ENCODE data around the gene NDUFV2.
"Not testable (repeated sequence)": the region's sequence is repeated elsewhere in the genome, so short reads cannot be mapped to it uniquely, and the experiment has no call there.

NDUFV2 gene

DNA sequence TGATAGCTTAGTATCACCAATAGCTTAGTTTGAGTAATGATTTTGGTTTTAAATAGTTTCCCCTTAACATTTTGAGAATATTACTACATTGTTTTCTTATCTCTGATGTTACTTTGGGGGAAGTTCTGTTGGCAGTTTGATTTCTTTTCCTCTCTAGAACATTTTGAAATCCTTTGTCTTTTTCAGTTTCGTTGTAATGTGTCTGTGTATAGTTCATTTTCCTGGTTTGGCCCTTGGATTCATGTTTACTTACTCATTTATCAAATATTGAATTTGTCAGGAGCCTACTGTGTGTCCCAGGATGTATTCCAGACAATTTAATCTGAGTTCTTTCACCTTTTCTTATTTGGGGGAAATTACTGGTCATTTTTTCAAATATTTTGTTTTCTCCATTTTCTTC, 50.8 kb downstream of the NDUFV2 start:
- no peak for DNase-seq (ENCODE audit: low spot score)
- in situ Hi-C loops (cut with MboI; ENCODE audit: low pct_unique_long_range_greater_than_20kb, low sequenced_read_pairs, unreplicated experiment): no loop called here

DNA sequence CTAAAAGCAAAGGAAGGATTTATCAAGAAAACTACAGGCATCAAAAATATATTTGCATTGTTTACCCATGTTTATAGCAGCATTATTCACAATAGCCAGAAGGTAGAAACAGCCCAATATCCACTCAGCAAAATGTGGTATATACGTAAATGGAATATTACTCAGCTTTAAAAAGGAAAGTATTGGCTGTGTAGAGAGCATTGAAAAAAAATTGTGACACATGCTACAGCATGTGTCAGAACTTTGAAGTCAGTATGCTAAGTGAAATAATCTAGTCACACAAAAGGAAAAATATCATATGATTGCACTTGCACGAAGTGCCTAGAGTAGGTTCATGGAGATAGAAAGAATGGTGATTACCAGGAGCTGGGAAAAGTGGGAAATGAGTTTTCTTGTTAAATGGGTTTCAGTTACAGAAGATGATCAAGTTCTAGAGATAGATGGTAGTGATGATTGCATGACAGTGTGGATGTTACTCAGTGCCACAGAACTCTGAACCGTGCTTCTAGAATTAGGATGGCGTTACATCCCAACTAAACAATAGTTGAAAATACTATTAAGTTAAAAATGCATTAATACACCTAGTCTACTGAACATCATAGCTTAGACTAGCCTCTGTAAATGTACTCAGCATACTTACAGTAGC, 54.2 kb downstream of the NDUFV2 start:
- in situ Hi-C loops (cut with MboI; ENCODE audit: low pct_unique_long_range_greater_than_20kb, low sequenced_read_pairs, unreplicated experiment): no loop called here
- DNase-seq (ENCODE audit: low spot score): no peak
- TF ChIP-seq, protein P1, sequence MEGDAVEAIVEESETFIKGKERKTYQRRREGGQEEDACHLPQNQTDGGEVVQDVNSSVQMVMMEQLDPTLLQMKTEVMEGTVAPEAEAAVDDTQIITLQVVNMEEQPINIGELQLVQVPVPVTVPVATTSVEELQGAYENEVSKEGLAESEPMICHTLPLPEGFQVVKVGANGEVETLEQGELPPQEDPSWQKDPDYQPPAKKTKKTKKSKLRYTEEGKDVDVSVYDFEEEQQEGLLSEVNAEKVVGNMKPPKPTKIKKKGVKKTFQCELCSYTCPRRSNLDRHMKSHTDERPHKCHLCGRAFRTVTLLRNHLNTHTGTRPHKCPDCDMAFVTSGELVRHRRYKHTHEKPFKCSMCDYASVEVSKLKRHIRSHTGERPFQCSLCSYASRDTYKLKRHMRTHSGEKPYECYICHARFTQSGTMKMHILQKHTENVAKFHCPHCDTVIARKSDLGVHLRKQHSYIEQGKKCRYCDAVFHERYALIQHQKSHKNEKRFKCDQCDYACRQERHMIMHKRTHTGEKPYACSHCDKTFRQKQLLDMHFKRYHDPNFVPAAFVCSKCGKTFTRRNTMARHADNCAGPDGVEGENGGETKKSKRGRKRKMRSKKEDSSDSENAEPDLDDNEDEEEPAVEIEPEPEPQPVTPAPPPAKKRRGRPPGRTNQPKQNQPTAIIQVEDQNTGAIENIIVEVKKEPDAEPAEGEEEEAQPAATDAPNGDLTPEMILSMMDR (IDR thresholded peaks at IDR 0.05; ENCODE audit: extremely low read depth, insufficient read depth, missing control alignments): no peak

More for the DNA sequence above, 50.8 kb downstream of the NDUFV2 start:
- TF ChIP-seq, protein P1 (IDR thresholded peaks at IDR 0.05; ENCODE audit: extremely low read depth, insufficient read depth, missing control alignments): no peak

DNA sequence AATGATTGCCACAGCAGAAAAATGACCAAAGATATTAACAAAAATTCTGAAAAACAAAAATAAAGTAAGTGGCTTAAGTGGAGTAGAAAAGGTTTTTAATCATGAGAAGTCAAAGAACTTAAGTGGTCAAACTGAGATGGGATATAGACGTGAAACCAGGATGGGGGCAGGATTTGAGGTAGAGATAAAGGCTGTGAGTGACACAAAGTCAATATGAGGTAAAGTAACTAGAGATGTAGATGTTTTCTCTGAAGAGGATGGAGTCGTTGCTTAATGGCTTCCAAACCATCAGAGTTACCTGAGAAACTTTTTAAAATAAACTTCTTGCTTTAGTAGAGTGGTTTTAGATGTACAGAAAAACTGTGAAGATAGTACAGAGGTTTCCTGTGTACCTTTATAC, 55.3 kb downstream of the NDUFV2 start:
- in situ Hi-C loops (cut with MboI; ENCODE audit: low pct_unique_long_range_greater_than_20kb, low sequenced_read_pairs, unreplicated experiment): no loop called here
- no peak for DNase-seq (ENCODE audit: low spot score)
- TF ChIP-seq, protein P1 (IDR thresholded peaks at IDR 0.05; ENCODE audit: extremely low read depth, insufficient read depth, missing control alignments): no peak

DNA sequence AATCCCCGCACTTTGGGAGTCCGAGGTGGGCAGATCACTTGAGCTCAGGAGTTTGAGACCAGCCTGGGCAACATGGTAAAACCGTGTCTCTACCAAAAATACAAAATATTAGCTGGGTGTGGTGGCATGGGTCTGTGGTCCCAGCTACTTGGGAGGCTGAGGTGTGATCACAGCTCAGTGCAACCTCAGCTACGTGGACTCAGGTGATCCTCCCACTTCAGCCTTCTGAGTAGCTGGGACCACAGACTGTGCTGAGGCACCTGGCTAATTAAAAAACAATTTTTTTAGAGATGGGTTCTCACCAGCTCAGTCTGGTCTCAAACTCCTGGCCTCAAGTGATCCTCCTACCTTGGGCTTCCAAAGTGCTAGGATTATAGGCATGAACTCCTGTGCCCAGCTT, 57.5 kb downstream of the NDUFV2 start:
- DNase-seq (ENCODE audit: low spot score): no peak
- in situ Hi-C loops (cut with MboI; ENCODE audit: low pct_unique_long_range_greater_than_20kb, low sequenced_read_pairs, unreplicated experiment): no loop called here
- TF ChIP-seq, protein P1 (IDR thresholded peaks at IDR 0.05; ENCODE audit: extremely low read depth, insufficient read depth, missing control alignments): no peak

DNA sequence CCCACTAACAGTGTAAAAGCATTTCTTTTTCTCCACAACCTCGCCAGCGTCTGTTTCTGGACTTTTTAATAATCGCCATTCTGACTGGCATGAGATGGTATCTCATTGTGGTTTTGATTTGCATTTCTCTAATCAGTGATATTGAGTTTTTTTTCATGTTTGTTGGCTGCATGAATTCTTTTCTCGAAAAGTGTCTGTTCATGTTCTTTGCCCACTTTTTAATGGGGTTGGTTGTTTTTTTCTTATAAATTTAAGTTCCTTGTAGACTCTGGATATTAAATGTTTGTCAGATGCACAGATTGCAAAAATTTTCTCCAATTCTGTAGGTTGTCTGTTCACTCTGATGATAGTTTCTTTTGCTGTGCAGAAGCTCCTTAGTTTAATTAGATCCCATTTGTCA, 60.2 kb downstream of the NDUFV2 start:
- in situ Hi-C loops (cut with MboI; ENCODE audit: low pct_unique_long_range_greater_than_20kb, low sequenced_read_pairs, unreplicated experiment); DNase-seq (ENCODE audit: low spot score): not testable (repeated sequence)

DNA sequence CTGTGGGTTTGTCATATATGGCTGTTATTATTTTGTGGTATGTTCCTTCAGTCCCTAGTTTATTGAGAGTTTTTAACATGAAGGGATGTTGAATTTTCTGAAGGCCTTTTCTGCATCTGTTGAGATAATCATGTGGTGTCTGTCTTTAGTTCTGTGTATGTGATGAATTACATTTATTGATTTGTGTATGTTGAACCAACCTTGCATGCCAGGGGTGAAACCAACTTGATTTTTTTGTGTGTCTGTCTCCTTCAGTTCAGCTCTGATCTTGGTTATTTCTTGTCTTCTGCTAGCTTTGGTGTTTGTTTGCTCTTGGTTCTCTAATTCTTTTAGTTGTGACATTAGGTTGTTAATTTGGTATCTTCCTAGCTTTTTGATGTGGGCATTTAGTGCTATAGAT, 61.6 kb downstream of the NDUFV2 start:
- in situ Hi-C loops (cut with MboI; ENCODE audit: low pct_unique_long_range_greater_than_20kb, low sequenced_read_pairs, unreplicated experiment); DNase-seq (ENCODE audit: low spot score): not testable (repeated sequence)

DNA sequence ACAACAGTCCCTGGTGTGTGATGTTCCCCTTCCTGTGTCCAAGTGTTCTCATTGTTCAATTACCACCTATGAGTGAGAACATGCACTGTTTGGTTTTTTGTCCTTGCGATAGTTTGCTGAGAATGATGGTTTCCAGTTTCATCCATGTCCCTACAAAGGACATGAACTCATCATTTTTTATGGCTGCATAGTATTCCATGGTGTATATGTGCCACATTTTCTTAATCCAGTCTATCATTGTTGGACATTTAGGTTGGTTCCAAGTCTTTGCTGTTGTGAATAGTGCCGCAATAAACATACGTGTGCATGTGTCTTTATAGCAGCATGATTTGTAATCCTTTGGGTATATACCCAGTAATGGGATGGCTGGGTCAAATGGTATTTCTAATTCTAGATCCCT, 63.4 kb downstream of the NDUFV2 start:
- in situ Hi-C loops (cut with MboI; ENCODE audit: low pct_unique_long_range_greater_than_20kb, low sequenced_read_pairs, unreplicated experiment); DNase-seq (ENCODE audit: low spot score): not testable (repeated sequence)

DNA sequence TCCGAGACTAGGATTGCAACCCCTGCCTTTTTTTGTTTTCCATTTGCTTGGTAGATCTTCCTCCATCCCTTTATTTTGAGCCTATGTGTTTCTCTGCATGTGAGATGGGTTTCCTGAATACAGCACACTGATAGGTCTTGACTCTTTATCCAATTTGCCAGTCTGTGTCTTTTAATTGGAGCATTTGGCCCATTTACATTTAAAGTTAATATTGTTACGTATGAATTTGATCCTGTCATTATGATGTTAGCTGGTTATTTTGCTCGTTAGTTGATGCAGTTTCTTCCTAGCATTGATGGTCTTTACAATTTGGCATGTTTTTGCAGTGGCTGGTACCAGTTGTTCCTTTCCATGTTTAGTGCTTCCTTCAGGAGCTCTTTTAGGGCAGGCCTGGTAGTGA, 67.0 kb downstream of the NDUFV2 start:
- in situ Hi-C loops (cut with MboI; ENCODE audit: low pct_unique_long_range_greater_than_20kb, low sequenced_read_pairs, unreplicated experiment): not testable (repeated sequence)

DNA sequence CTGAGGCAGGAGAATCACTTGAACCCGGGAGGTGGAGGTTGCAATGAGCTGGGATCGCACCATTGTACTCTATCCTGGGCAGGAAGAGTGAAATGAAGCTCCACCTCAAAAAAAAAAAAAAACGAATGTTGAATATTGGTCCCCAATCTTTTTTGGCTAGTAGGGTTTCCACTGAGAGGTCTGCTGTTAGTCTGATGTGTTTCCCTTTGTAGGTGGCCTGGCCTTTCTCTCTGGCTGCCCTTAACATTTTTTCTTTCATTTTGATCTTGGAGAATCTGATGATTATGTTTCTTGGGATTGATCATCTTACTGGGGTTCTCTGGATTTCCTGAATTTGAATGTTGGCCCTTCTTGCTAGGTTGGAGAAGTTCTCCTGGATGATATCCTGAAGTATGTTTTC, 69.4 kb downstream of the NDUFV2 start:
- in situ Hi-C loops (cut with MboI; ENCODE audit: low pct_unique_long_range_greater_than_20kb, low sequenced_read_pairs, unreplicated experiment); DNase-seq (ENCODE audit: low spot score): not testable (repeated sequence)

More for the DNA sequence above, 67.0 kb downstream of the NDUFV2 start:
- not testable (repeated sequence) for DNase-seq (ENCODE audit: low spot score)

Measured in GM13977 (cell line).